HG03432 (cell line): ENCODE measurements around the gene C22orf42.
"Not testable (repeated sequence)": the region's sequence is repeated elsewhere in the genome, so short reads cannot be mapped to it uniquely, and the experiment has no call there.

Source experiments
- ATAC-seq: cut with Tn5 transposase; IDR thresholded peaks from one replicate; pipeline ENCODE4 v1.9.1; 2021; ENCODE audit warnings: mild to moderate bottlenecking, moderate library complexity; ENCODE audit not compliant: unreplicated experiment

The C22orf42 gene, protein sequence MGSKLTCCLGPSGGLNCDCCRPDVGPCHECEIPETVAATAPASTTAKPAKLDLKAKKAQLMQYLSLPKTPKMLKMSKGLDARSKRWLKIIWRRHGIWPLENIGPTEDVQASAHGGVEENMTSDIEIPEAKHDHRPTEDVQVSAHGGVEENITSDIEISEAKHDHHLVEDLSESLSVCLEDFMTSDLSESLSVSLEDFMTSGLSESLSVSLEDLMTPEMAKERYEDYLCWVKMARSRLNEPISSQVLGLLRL

DNA sequence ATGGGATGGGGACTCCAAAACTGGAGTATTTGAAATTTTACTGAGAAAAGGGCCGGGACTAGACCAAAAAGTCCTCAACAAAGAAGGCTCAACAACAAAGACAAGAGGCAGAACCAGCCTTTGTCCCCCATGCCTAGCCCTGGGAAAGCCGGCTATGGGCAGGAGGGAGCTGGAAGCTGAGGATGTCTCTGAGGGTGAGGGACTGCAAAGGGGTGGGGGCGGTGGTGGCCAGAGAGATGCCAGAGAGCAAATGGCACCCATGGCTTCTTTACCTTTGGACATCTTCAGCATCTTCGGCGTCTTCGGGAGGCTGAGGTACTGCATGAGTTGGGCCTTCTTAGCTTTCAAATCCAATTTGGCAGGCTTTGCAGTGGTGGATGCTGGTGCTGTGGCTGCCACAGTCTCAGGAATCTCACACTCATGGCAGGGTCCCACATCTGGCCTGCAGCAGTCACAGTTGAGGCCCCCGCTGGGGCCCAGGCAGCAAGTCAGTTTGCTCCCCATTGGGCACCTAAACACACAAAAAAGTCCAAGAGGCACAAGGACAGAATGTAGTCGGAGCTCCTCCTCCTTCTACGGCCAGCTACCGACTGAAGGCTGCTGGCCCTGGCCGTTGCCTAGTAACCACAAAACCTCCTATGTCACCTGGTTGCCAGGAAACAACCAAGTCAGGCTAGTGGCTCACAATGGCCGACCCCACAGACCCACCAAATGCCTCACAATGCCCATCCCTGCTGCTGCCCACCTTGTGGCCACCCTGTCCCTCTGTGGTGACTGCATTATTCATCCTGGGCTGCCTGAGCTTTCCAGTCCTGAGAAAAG lies at the start of gene C22orf42:
Gene C22orf42, minus strand, starts transcription at position 592 of the 822 bp plus-strand sequence. Its CDS starts 88 bp downstream, at position 504.
- ATAC-seq = no peak

DNA sequence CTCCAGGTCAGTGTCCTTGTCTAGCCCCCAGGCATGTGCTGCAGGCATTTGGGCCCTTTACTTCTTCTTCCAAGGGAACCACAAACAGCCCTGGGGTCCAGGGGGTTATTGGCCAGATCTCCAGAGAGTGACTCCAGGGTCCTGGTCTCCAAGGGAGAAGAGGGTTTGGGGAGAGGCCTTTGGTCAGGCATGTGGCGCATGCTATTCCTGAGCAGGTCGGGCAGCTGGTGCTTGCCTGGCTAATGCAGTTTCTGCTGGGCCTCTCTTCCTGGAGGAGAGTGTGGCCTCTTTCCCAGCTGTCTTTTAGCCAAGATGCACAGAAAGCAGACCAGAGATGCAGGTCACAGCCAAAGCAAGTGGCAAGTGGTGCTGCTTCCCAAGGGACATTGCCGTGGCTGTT lies 49.6 kb upstream of the C22orf42 start:
- no peak for ATAC-seq

DNA sequence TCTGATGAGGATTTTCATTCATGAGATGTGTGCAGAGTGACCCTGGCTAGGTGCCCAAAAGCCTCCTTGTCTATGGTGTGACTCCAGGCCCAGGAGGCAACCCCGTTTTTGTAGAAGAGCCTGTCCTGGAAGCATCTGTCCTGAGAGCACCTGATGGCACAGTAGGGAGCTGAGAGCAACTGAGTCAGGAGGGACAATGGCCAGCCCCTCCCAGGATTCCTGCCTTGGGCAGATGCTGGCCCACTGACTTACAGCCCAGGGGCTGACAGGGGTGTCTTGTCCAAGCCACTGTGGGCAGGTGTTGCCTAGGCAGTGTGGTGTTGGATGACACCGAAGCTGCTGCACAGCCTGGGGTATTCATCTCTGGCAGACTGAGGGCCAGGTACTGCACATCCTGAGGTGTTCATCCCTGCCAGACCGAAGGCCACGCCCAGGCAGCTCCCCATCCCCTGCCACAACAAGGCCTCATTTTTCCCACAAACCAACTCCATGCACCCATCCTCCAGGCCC lies 48.9 kb upstream of the C22orf42 start:
- ATAC-seq = no peak

DNA sequence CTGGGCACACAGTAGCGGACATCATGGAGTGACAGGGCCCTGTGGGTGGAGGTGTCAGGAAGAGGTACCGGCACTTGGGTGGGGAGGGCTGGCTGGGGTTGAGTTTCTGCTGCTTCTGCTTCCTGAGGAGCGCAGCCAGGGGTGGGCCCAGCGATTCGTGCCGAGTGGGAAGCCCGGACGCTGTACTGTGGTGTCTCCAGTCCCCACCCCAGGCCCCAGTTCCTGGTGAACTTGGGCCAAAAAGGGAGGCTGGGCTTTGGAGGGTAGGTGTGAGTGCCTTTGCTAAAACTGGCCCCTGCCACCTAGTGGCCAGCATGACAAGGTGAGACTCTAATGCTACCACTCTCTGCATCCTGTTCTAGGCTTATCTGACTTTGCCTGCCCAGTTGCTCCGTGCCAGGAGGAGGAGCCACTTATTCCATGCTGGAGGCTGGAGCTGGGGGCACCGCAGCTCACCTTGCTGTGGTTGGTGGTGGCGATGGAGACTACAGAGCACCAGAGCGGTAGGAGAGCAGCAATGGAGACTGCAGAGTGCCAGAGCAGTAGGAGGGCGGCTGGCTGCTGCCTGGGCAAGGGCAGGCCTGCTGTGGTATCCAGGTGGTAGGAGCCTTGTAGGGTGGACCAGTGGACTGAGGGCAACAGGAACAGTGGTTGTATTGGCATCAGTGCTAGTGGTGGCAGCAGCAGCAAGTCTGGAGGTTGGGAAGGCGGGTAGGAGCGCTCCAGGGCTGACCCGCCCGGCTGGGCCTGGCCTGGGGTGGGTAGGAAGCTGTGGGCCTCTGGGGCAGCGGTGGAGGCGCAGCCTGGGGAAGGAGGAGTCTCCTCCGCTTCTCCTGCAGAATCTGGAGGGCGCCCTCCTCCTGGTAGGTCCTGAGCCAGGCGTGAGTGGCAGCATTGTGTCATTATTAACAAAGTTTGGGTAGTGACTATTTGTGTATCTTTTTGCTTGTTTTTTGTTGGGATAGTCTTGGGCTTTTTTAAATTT lies 48.0 kb upstream of the C22orf42 start:
- no peak for ATAC-seq

DNA sequence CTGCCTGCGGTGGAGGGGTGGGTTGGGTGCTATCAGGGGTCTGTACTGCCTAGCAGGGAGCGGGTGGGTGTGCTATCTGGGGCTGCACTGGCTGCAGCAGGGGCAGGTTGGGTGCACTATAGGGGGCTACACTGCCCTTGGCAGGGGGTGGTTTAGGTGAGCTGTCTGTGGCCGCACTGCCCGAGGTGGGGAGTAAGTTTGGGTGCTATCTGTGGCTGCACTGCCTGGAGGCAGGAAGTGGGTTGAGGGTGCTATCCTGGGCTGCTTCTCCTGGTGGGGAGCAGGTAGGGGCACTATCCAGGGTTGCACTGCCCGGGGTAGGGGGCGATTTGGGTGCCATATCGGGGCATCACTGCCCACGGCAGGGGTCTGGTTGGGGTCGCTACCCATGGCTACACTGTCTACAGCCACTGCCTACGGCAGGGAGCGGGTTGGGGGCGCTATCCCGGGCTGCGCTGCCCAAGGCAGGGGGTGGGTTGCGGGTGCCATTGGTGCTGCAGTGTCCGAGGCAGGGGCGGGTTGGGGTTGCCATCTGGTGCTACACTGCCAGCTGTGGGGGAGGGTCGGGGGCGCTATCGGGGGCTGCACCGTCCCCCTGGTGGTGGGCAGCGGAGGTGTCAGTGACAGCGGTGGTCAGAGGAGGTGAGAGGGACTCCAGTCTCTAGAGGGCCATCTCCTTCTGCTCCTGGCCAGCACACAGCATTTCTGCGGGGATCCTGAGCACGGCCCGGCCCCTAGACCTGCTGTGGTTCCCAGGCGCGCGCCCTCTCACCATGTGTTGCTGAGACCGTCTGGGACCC lies 47.1 kb upstream of the C22orf42 start:
- ATAC-seq = no peak

DNA sequence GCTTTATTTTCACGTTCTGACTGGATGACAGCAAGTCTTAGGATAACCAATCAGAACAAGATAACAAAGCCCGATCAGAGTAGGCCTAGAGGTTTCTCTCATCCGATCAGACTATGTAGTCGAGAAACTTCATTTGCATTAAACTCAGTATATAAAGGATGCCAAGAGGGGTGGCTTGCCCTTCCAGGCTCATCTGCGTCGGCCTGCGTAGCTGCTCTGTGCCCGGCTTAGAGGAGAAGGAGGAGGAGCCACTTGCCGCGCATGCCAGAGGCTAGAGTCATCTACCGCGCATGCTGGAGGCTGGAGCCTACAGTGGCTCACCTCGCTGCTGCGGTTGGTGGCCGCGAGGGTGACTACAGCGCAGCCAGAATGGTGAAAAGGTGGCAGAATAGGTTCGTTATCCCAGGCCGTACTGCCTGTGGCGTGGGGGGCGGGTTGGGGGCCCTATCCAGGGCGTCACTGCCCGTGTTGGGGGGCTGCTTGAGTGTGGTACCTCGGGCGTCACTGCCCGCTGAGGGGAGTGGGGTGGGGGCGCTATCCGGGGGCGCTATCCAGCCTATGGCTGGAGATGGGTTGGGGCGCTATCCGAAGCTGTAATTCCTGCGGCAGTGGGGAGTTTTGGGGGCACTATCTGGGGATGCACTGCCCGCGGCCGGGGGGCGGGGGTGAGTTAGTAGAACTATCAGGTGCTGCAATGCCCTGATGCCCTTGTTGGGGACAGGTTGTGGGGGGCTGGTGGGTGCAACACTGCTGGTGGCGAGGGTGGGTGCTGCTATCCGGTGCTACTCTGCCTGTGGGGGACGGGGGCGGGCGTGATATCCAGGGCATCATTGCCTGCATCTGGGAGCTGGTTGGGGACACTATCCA lies 46.0 kb upstream of the C22orf42 start, which contains the start of gene RFPL2:
Gene RFPL2, minus strand, starts transcription at position 218 of the 867 bp plus-strand sequence. CDS start 2,622 bp downstream, outside the sequence.
- no peak for ATAC-seq

DNA sequence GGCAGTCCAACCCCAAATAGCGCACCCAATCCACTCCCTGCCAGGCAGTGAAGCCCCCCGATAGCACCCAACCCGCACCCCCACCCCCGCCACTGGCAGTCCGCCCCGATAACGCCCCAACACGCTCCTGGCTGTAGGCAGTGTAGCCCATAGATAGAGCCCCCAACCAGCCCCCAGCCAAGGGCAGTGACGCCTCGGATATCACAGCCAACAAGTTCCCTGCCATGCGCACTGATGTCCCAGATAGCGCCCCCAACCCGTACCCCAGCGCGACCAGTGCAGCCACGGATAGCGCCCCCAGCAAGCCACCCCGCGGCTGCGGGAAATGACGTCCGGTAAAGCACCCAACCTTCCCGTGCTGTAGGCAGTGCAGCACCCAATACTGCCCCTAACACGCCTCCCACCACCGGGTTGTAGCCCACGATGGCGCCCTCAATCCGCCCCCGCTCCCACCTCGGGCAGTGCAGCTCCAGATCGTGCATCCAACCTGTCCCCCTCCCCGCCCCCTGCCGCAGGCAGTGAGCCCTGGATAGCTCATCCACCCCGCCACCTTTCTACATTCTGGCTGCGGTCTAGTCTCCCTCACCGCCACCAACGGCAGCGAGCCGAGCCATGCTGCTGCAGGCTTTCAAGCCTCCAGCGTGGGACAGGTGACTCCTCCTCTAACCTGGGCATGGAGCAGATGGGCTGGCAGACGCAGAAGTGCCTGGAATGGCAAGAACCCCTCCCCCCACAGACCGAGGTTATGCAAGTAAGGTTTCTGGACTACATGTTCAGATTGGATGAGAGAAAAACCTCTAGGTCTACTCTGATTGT lies 45.1 kb upstream of the C22orf42 start:
- ATAC-seq = no peak

DNA sequence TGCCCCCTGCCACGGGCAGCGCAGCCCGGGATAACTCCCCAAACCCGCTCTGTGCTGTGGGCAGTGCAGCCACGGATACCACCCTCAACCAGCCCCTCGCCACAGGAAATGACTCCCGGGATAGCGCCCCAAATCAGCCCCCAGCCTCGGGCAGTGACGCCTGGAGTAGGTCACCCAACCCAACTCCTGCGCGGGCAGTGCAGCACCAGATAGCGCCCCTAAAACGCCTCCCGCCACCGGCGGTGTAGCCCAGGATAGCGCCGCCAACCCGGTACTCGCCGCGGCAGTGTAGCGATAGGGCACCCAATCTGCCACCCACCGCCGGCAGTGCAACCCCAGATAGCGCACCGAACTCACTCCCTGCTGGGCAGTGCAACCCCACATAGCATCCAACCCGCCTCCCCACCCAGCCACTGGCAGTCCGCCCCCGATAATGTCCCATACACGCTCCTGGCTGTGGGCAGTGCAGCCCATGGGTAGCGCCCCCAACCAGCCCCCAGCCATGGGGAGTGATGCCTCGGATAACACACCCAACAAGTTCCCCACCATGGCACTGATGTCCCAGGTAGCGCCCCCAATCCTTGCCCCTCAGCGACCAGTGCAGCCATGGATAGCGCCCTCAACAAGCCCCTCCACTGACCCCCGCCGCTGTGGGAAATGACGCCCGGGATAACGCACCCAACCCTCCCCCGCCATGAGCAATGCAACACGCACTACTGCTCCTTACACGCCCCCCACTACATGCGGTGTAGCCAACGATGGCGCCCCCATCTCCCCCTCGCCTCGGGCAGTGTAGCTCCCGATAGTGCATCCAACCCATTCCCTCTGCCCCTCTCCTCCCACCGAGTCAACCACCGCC lies 44.3 kb upstream of the C22orf42 start:
- no peak for ATAC-seq

DNA sequence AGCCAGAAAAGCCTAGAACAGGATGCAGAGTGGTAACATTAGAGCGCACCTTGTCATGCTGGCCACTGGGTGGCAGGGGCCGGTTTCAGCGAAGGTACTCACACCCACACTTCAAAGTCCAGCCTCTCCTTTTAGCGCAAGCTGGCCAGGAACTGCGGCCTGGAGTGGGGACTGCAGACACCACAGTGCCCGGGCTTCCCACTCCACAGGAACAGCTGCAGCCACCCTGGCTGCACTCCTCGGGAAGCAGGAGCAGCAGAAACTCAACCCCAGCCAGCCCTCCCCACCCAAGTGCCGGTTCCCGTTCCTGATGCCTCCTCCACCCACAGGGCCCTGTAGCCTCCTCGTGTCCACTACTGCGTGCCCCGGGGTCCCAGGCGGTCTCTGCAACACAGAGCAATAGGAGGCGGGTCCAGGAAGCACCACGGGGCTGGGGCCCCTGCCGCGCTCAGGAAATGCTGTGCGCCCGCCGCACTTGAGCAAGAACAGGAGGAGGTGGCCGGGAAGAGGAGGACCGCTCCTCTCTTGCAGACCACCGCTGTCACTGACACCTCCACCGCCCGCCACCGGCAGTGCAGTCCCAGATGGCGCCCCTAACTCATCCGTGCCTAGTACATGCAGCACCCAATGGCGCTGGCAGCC lies 43.6 kb upstream of the C22orf42 start:
- no peak for ATAC-seq

DNA sequence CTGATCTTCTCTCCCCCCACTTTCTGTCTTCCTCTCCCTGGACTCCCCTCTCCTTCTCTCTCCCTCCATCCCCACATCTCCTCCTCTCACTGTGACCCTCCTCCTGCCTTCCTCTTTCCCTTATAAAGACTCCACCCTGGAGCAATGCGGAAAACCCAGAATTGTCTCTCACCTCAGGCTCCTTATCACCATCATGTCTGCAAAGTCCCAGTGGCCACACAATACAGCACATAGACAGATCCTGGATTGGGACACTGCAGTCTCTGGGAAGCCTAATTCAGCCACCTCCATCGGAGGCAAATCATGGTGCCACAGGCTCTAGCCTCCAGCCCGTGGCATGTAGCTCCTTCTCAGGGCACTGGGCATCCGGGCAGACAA lies 43.0 kb upstream of the C22orf42 start:
- no peak for ATAC-seq

DNA sequence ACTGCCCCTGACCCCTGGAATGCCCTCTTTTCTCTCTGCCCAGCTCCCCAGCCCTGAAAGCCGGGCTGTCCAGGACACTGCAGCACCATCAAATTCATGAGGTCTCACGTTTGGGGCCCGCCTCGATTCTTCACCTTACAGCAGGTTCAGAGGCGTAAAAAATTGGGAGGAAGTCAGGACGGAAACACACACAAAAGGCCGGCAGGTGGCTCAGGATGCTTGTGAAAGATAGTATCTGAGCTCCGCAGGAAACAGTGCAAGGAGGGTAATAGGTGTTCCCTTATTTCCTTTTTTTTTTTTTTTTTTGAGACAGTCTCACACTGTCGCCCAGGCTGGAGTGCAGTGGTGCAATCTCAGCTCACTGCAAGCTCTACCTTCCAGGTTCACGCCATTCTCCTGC lies 41.6 kb upstream of the C22orf42 start:
- ATAC-seq = no peak

DNA sequence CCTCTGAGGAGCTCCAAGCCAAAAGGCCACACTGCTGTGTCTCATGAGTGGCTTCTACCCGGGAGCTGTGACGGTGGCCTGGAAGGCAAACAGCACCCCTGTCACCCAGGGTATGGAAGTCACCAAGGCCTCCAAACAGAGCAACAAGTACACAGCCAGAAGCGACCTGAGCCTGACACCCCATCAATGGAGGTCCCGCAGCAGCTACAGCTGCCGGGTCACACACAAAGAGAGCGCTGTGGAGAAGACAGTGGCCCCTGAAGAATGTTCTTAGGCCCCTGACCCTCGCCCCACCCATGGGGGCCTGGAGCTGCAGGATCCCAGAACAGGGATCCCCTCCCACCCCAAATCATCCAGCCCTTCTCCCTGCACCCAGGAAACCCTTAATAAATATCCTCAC lies 40.9 kb upstream of the C22orf42 start:
- ATAC-seq = no peak

DNA sequence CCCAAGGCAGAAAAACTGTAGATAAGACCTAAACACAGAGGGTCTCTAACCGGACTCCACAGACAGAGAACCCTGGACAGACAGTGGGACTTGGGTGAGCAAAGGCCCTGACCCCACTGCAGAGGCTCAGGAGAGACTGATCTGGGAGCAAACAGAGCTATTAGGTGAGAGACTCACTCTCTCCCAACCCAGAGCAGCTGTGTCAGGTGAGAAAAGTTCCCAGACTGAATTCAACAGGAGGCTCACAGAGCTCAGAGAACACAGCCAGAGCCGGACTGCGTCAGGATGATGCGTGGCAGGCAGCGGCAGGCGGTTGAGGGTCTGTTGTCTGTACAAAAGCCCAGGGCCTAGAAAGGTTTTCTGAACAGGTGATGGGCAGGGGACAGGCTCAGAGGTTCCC lies 40.2 kb upstream of the C22orf42 start:
- ATAC-seq = no peak

DNA sequence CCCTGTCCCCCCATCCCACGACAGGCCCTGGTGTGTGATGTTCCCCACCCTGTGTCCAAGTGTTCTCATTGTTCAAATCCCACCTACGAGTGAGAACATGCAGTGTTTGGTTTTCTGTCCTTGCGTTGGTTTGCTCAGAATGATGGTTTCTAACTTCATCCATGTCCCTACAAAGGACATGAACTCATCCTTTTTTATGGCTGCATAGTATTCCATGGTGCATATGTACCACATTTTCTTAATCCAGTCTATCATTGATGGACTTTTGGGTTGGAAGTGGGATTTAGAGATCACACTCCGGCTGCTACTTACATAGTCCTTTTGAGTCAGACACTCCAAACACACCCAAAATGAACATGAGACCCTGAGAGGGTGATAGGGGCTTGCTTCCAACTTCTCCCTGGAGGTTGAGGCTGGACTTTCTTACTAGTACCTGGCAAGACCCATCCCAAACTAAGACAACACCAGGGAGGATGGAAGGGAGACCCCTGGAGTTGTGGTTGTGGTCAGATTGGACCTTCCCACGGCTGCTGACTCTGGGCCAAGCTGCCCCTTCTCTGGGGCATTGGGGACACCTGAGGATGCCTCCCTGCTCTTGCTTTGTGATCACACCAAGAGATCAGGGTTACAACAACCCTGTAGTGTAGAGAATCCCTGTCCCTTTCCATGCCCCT lies 38.6 kb upstream of the C22orf42 start:
- not testable (repeated sequence) for ATAC-seq

DNA sequence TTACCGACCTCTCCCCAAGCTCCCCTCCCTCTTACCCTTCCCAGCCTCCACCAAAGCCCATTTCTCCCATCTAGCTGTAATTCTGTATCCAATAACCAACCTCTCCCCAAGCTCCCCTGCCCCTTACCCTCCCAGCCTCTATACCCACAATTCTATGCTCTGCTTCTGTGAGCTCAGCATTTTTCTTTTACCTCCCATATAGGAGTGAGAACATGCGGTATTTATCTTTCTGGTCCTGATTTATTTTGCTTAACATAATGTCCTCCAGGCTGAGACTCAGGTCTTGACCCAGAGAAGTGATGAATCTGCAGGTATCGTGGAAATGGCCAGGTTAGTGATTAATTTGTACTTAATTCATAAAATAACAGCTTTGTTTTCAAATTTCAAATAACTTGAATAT lies 36.8 kb upstream of the C22orf42 start:
- ATAC-seq = not testable (repeated sequence)

DNA sequence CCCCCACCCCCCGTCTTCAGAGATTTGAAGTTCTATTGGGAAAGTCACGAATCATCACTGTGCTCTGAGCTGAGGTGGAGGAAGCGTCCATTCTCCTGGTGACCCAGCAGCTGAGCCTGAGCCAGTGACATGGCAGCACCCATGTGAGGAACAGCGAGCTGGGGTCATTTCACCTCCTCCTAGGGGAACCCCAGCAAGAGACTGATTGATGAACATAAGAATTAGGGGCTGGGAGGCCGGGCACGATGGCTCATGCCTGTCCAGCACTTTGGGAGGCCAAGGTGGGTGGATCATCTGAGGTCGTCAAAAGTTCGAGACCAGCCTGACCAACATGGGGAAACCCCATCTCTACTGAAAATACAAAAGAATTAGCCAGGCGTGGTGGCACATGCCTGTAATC lies 34.2 kb upstream of the C22orf42 start:
- not testable (repeated sequence) for ATAC-seq
